MM.1S (cell line): Measurements from ENCODE around the gene ITSN2.
A peak's percentile ranks its signal among the peaks of the same experiment; 100 is the strongest.

Experiments
- DNase-seq: peaks from one replicate; pipeline ENCODE4 v3.0.0-alpha.2; 2015
- H2AFZ ChIP-seq: fragments of 300-600 bp; sonication (generic); 2 replicates; pipeline ENCODE4 v1.6.0; 2016; ENCODE audit warnings: antibody characterized with exemption, low read length
- H3F3A ChIP-seq: fragments of 300-600 bp; sonication (generic); 2 replicates; pipeline ENCODE4 v1.6.1; 2016; ENCODE audit warnings: mild to moderate bottlenecking, antibody characterized with exemption, low read length, moderate library complexity, mixed read lengths; ENCODE audit not compliant: insufficient read depth
- H3K27ac ChIP-seq: fragments of 300-600 bp; sonication (generic); 2 replicates; pipeline ENCODE4 v1.5.1; 2016; ENCODE audit warnings: mild to moderate bottlenecking, low read length
- H3K27me3 ChIP-seq: fragments of 300-600 bp; sonication (generic); replicated peaks from 2 replicates; pipeline ENCODE4 v1.6.0; 2016; ENCODE audit warnings: low read length; ENCODE audit not compliant: insufficient read depth
- H3K36me3 ChIP-seq: fragments of 300-600 bp; sonication (generic); replicated peaks from 2 replicates; pipeline ENCODE4 v1.6.1; 2016; ENCODE audit warnings: mild to moderate bottlenecking, low read length, mixed read lengths; ENCODE audit not compliant: insufficient read depth
- H3K4me1 ChIP-seq: fragments of 300-600 bp; sonication (generic); 2 replicates; pipeline ENCODE4 v1.6.1; 2016; ENCODE audit warnings: low read length, mixed read lengths
- H3K4me2 ChIP-seq: fragments of 300-600 bp; sonication (generic); 2 replicates; pipeline ENCODE4 v1.6.0; 2016; ENCODE audit warnings: low read depth, low read length
- H3K4me3 ChIP-seq: fragments of 300-600 bp; sonication (generic); 2 replicates; pipeline ENCODE4 v1.5.1; 2016; ENCODE audit warnings: low read length, mixed read lengths
- H3K79me2 ChIP-seq: fragments of 300-600 bp; sonication (generic); 2 replicates; pipeline ENCODE4 v1.6.1; 2016; ENCODE audit warnings: mixed run types, low read length, mixed read lengths
- H3K9ac ChIP-seq: fragments of 300-600 bp; sonication (generic); 2 replicates; pipeline ENCODE4 v1.6.1; 2016; ENCODE audit warnings: low read length, mixed read lengths
- H3K9me2 ChIP-seq: fragments of 300-600 bp; sonication (generic); replicated peaks from 2 replicates; pipeline ENCODE4 v1.6.1; 2016; ENCODE audit warnings: mild to moderate bottlenecking, low read length, mixed read lengths; ENCODE audit not compliant: insufficient read depth
- H3K9me3 ChIP-seq: fragments of 300-600 bp; sonication (generic); replicated peaks from 2 replicates; pipeline ENCODE4 v1.6.1; 2016; ENCODE audit warnings: mild to moderate bottlenecking, low read length, mixed read lengths; ENCODE audit not compliant: insufficient read depth
- H4K20me1 ChIP-seq: fragments of 300-600 bp; sonication (generic); 2 replicates; pipeline ENCODE4 v1.6.1; 2016; ENCODE audit warnings: mild to moderate bottlenecking, low read length, moderate library complexity, mixed read lengths; ENCODE audit not compliant: insufficient read depth
- EZH2 ChIP-seq: fragments of 300-600 bp; sonication (generic); optimal IDR thresholded peaks from 2 replicates; pipeline ENCODE3; 2017; ENCODE audit warnings: low read depth, mild to moderate bottlenecking, antibody characterized with exemption, low read length, mixed read lengths
- EZH2phosphoT487 ChIP-seq: fragments of 300-600 bp; sonication (generic); IDR thresholded peaks from 2 replicates; pipeline ENCODE4 v1.6.1; 2018; ENCODE audit warnings: antibody characterized with exemption, low read length
- TF ChIP-seq, protein P1 (sequence below): fragments of 300-600 bp; sonication (generic); IDR thresholded peaks from 2 replicates; pipeline ENCODE4 v1.5.1; 2016; ENCODE audit warnings: antibody characterized with exemption, low read length, mixed read lengths

Gene ITSN2

DNA sequence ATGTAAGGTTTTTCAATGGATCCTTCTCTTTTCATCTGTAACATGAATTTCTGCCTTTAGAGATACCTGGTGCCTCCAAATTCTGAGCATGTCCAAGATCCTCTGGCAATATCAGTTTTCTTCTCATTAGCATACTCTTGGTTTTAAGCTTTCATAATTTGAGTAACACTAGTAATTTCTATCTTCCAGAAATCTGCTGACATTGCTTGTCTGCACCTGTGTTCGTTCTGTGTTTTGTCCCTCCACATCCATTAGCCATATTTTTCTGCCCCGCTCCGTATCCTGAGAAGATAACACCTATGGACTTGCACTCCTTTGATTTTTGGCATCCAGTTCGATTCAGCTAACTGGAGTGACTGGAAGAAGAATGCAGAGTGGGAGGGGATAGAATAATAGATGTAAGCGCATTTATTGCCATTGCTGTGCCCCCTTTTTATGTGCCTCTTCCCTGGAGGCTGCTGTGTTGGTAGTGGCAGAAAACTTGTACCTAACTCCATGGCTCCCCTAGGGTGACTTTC is 32.3 kb upstream of the ITSN2 start:
- H3K4me3 ChIP-seq = no peak overlapping the region
- H3K27me3 ChIP-seq = no peaks in the 10 kb centered on the region
- no peaks in the 10 kb centered on the region for H4K20me1 ChIP-seq
- H3K9ac ChIP-seq = no peak overlapping the region
- no peaks in the 10 kb centered on the region for H3K9me2 ChIP-seq
- TF ChIP-seq, protein P1, sequence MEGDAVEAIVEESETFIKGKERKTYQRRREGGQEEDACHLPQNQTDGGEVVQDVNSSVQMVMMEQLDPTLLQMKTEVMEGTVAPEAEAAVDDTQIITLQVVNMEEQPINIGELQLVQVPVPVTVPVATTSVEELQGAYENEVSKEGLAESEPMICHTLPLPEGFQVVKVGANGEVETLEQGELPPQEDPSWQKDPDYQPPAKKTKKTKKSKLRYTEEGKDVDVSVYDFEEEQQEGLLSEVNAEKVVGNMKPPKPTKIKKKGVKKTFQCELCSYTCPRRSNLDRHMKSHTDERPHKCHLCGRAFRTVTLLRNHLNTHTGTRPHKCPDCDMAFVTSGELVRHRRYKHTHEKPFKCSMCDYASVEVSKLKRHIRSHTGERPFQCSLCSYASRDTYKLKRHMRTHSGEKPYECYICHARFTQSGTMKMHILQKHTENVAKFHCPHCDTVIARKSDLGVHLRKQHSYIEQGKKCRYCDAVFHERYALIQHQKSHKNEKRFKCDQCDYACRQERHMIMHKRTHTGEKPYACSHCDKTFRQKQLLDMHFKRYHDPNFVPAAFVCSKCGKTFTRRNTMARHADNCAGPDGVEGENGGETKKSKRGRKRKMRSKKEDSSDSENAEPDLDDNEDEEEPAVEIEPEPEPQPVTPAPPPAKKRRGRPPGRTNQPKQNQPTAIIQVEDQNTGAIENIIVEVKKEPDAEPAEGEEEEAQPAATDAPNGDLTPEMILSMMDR = no peak
- TF ChIP-seq EZH2phosphoT487 (no peak), EZH2 (no peak)
- DNase-seq = no peak
- no peaks in the 10 kb centered on the region for H3K79me2 ChIP-seq
- no peaks in the 10 kb centered on the region for H3K4me1 ChIP-seq
- H3K36me3 ChIP-seq = no peaks in the 10 kb centered on the region
- no peak overlapping the region for H3K27ac ChIP-seq
- H3F3A ChIP-seq = no peaks in the 10 kb centered on the region
- no peak overlapping the region for H3K4me2 ChIP-seq
- no peaks in the 10 kb centered on the region for H3K9me3 ChIP-seq
- no peak overlapping the region for H2AFZ ChIP-seq

DNA sequence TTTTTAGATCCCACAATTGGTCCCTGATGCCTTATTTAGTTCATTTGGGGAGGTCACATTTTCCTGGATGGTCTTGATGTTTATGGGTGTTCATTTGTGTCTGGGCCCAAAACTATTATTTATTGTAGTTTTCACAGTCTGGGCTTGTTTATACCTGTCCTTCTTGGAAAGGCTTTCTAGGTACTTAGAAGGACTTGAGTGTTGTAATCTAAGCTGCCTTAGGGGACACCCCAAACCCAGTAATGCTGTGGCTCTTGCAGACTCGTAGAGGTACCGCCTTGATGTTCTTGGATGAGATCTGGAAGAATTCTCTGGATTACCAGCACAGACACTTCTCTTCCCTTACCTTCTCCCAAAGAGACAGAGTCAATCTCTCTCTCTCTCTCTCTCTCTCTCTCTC is 25.0 kb upstream of the ITSN2 start:
- Histone ChIP-seq H3F3A (no peaks in the 10 kb centered on the region), H3K4me2 (no peak overlapping the region), H4K20me1 (no peaks in the 10 kb centered on the region), H3K27ac (no peak overlapping the region), H3K79me2 (no peaks in the 10 kb centered on the region), H3K9ac (no peak overlapping the region), H3K9me2 (no peaks in the 10 kb centered on the region), H3K36me3 (no peaks in the 10 kb centered on the region), H3K4me1 (no peaks in the 10 kb centered on the region), H3K27me3 (no peaks in the 10 kb centered on the region), H3K9me3 (no peaks in the 10 kb centered on the region), H3K4me3 (no peak overlapping the region), H2AFZ (no peak overlapping the region)
- DNase-seq = no peak
- no peak for TF ChIP-seq EZH2
- no peak for TF ChIP-seq EZH2phosphoT487
- TF ChIP-seq, protein P1 = no peak

DNA sequence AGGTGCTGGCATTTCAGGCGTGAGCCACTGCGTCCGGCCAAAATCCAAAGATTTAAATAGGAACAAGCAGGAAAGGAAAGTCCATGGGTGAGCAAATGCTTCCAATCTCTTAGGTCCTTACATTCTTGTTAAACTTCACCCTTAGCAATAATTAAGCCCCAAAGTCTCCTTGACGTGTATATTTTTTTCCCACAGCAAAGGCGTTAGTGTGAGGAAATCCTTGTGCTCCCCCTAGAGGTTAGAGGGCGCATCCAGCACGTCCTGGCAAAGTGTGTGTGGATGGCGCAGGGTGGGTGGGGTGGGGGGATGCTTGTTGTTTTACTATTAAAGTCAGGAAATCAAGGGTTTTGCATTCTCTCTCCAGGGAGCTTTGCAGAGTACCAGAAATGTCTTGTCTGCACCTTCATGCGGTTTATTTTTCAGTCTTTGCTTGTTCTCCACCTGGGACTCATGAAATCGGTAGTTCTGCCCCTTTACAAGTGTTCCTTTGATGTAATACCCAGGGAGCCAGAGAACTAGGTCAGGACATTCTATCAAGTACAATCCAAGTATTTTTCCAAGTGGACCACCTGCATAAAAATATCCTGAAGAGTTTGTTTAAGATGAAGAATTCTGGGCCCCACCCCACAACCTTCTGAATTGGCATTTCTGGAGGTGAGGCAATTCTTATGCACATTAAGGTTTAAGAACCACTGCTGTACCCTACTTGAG is 22.2 kb upstream of the ITSN2 start:
- no peak overlapping the region for H3K4me2 ChIP-seq
- no peaks in the 10 kb centered on the region for H3F3A ChIP-seq

More for the DNA sequence above, 22.2 kb upstream of the ITSN2 start:
- no peaks in the 10 kb centered on the region for H3K4me1 ChIP-seq
- H3K4me3 ChIP-seq = no peak overlapping the region
- DNase-seq = peak; percentile 63
- H3K79me2 ChIP-seq = no peaks in the 10 kb centered on the region
- H3K9me2 ChIP-seq = no peaks in the 10 kb centered on the region
- H3K27me3 ChIP-seq = no peaks in the 10 kb centered on the region
- no peaks in the 10 kb centered on the region for H4K20me1 ChIP-seq
- H3K9me3 ChIP-seq = no peaks in the 10 kb centered on the region
- no peak overlapping the region for H3K9ac ChIP-seq
- TF ChIP-seq, protein P1 = peak; percentile 54
- no peak for TF ChIP-seq EZH2
- H3K27ac ChIP-seq = no peak overlapping the region
- H2AFZ ChIP-seq = no peak overlapping the region
- no peaks in the 10 kb centered on the region for H3K36me3 ChIP-seq
